ENCODE measurements around the gene UTS2R. TPM values are rescaled to one million over a fixed set of nuclear protein-coding genes. Genes with fewer than 3 reads are reported as not detected.

Gene UTS2R
- total RNA-seq, 2 donors from 2014 or later: not detected

DNA sequence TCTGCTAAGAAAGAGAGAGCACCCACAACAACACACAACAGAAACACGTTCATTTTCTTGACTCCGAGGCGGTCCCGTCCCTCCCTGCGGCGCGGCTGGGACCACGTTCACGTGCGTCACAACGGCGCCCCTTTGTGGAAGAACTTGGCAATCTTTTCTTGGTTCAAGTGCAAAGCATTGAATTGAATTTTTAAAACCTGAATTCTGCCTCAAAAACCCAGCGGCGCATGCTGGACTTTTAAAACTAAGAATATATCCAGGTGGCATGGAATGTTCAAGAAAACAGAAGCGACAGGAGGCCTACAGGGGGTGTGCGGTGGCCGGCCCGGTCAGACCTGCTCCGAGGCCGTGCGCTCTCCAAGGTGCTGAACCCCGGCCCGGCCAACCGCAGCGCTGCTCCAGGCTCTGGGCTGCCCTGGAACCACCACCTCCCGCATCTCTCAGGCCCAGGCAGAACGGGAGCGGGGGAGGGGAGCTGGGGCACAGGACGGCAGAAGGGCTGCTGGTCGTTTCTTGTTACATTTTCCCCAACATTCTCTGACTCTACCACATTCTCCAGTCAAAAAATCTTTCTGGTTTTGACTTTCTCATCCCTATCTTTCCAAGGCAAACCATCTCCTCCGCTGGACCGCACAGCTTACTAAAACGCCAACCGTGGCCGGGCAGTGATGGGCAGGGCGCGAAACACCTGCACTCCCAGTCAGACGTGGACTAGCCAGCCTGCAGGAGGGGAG, 43.1 kb downstream of the UTS2R start:
- H3K9me3 ChIP-seq: no peaks in the 10 kb centered on the region
- H3K4me3 ChIP-seq: no peak overlapping the region
- 26% methylated on average over 38 of the region's 38 CpGs for WGBS
- H3K27ac ChIP-seq: no peak overlapping the region
- intact Hi-C loops (cut with DNase I): loop anchor here (1.0 to 10.0 kb wide), 2 partner anchors 61 to 210 kb away; no protein-coding TSS in a partner anchor
- DNase-seq (ENCODE audit: low spot score): peak; percentile 54
- H3K4me1 ChIP-seq (replicated peaks): peaks cover 6% of the 10 kb centered on the region
- H3K27me3 ChIP-seq (replicated peaks; ENCODE audit: insufficient read depth): no peaks in the 10 kb centered on the region
- no peaks in the 10 kb centered on the region for H3K36me3 ChIP-seq
- TF ChIP-seq POLR2AphosphoS5 (IDR thresholded peaks at IDR 0.05) (peak; percentile 61), POLR2A (IDR thresholded peaks at IDR 0.05) (no peak)
- TF ChIP-seq, protein P1, sequence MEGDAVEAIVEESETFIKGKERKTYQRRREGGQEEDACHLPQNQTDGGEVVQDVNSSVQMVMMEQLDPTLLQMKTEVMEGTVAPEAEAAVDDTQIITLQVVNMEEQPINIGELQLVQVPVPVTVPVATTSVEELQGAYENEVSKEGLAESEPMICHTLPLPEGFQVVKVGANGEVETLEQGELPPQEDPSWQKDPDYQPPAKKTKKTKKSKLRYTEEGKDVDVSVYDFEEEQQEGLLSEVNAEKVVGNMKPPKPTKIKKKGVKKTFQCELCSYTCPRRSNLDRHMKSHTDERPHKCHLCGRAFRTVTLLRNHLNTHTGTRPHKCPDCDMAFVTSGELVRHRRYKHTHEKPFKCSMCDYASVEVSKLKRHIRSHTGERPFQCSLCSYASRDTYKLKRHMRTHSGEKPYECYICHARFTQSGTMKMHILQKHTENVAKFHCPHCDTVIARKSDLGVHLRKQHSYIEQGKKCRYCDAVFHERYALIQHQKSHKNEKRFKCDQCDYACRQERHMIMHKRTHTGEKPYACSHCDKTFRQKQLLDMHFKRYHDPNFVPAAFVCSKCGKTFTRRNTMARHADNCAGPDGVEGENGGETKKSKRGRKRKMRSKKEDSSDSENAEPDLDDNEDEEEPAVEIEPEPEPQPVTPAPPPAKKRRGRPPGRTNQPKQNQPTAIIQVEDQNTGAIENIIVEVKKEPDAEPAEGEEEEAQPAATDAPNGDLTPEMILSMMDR (IDR thresholded peaks at IDR 0.05): peak in 3 of 4 experiments; percentile 55 to 74 (median 67)

DNA sequence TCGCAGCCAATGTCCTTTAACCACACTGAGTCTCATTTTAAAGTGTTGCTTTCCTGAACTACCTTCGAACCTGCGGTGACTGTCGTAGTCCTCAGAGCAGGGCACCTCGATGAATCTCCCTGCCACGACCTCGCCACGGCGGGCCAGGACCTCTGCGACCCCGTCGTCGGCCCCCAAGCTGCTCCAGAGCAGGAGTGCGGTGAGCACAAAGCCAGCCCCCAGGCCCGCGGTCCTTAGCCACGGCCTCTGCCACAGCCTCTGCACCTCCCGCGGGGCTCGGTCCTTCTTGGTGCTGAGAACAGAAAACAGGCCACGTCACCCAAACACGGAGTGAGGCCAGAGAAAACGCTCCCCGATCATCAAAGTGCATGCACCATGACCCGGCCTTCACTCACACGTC, 43.8 kb downstream of the UTS2R start:
- TF ChIP-seq POLR2AphosphoS5 (IDR thresholded peaks at IDR 0.05) (no peak), POLR2A (IDR thresholded peaks at IDR 0.05) (no peak)
- TF ChIP-seq, protein P1 (IDR thresholded peaks at IDR 0.05): no peak
- intact Hi-C loops (cut with DNase I): loop anchor here (10.0 kb wide), 1 partner anchor 211 kb away; no protein-coding TSS in a partner anchor

DNA sequence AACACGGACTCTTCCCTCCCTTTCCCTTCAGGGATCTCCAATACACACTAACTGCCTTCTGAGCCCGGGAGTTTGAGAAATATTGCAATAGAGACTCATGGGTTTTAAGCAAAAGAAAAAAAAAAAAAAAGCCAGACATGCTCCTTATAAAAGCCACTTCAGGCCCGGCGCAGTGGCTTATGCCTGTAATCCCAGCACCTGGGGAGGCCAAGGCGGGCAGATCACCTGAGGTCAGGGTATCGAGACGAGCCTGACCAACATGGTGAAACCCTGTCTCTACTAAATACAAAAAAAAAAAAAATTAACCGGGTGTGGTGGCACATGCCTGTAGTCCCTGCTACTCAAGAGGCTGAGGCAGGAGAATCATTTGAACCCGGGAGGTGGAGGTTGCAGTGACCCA, 44.2 kb downstream of the UTS2R start:
- no peak for DNase-seq (ENCODE audit: low spot score)
- Histone ChIP-seq H3K36me3 (no peaks in the 10 kb centered on the region), H3K4me1 (replicated peaks) (peaks cover 6% of the 10 kb centered on the region), H3K27ac (no peak overlapping the region), H3K27me3 (replicated peaks; ENCODE audit: insufficient read depth) (no peaks in the 10 kb centered on the region), H3K9me3 (no peaks in the 10 kb centered on the region), H3K4me3 (no peak overlapping the region)
- intact Hi-C loops (cut with DNase I): loop anchor here (10.0 kb wide), 1 partner anchor 211 kb away; no protein-coding TSS in a partner anchor
- WGBS: 97% methylated on average over 9 of the region's 9 CpGs
- no peak for TF ChIP-seq POLR2A (IDR thresholded peaks at IDR 0.05)
- TF ChIP-seq, protein P1 (IDR thresholded peaks at IDR 0.05): no peak
- TF ChIP-seq POLR2AphosphoS5 (IDR thresholded peaks at IDR 0.05): no peak

More for the DNA sequence above, 43.8 kb downstream of the UTS2R start:
- H3K4me1 ChIP-seq (replicated peaks): peaks cover 6% of the 10 kb centered on the region
- WGBS: 92% methylated on average over 20 of the region's 26 CpGs
- H3K27ac ChIP-seq: no peak overlapping the region
- H3K9me3 ChIP-seq: no peaks in the 10 kb centered on the region
- no peak for DNase-seq (ENCODE audit: low spot score)
- H3K4me3 ChIP-seq: no peak overlapping the region
- H3K27me3 ChIP-seq (replicated peaks; ENCODE audit: insufficient read depth): no peaks in the 10 kb centered on the region
- no peaks in the 10 kb centered on the region for H3K36me3 ChIP-seq

DNA sequence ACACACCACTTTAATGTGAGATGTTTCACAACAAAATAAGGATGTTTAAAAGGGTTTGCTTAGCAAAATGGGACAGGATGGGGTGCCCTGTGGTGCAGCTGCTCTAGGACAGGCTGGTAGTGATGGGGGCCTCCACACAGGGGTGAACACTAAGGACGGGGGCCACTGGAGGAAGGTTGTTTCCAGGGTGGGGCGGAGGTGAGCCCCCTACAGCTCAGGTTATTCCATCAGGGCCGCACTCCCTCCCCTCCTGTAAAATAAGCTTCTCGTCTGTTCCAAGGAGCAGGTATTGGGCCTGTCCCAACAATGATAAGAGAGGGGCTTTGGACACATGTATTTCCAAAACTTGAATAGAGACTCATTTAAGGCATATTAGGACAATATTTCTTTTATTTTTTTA, 44.7 kb downstream of the UTS2R start:
- Histone ChIP-seq H3K9me3 (no peaks in the 10 kb centered on the region), H3K4me1 (replicated peaks) (peaks cover 6% of the 10 kb centered on the region), H3K27me3 (replicated peaks; ENCODE audit: insufficient read depth) (no peaks in the 10 kb centered on the region), H3K36me3 (peaks cover 0 to 1% of the 10 kb centered on the region in 2 donors), H3K27ac (no peak overlapping the region), H3K4me3 (no peak overlapping the region)
- TF ChIP-seq POLR2A (IDR thresholded peaks at IDR 0.05) (no peak), POLR2AphosphoS5 (IDR thresholded peaks at IDR 0.05) (no peak)
- TF ChIP-seq, protein P1 (IDR thresholded peaks at IDR 0.05): no peak
- no peak for DNase-seq (ENCODE audit: low spot score)
- 86% methylated on average over 4 of the region's 4 CpGs for WGBS
- intact Hi-C loops (cut with DNase I): loop anchor here (10.0 kb wide), 1 partner anchor 211 kb away; no protein-coding TSS in a partner anchor
